Measurements from ENCODE around the gene CD2AP. TPM values are rescaled to one million over a fixed set of nuclear protein-coding genes. Genes with fewer than 3 reads are reported as not detected.

CD2AP gene
- total and polyA plus RNA-seq, 4 donors: 5.7 to 22.4 (median 11.5) TPM

GRCh38 chr6:47592131-47592840 is 114.7 kb downstream of the CD2AP start:
- H3K27ac ChIP-seq (ENCODE audit: low read depth in 1 of 2, low read length in 2 of 2): no peak overlapping the region
- WGBS: 85% methylated on average over 3 of the region's 3 CpGs
- no peak for TF ChIP-seq RAD21 (IDR thresholded peaks at IDR 0.05)
- no peak for TF ChIP-seq SP1 (IDR thresholded peaks at IDR 0.05)
- no peak for TF ChIP-seq ATF3 (IDR thresholded peaks at IDR 0.05)
- no peak for TF ChIP-seq REST (IDR thresholded peaks at IDR 0.05)
- TF ChIP-seq EGR1 (IDR thresholded peaks at IDR 0.05; ENCODE audit: low read depth in 2 of 2): no peak
- TF ChIP-seq HNF4A (conservative IDR thresholded peaks at IDR 0.05): no peak
- TF ChIP-seq HNF4G (IDR thresholded peaks at IDR 0.05): no peak
- no peak for TF ChIP-seq TAF1 (conservative IDR thresholded peaks at IDR 0.05)
- no peak for TF ChIP-seq RXRA (IDR thresholded peaks at IDR 0.05)
- no peak for TF ChIP-seq NR2F2 (IDR thresholded peaks at IDR 0.05)
- no peak for TF ChIP-seq GABPA (IDR thresholded peaks at IDR 0.05 in 1 of 2, conservative IDR thresholded peaks at IDR 0.05 in 1 of 2)
- TF ChIP-seq YY1 (IDR thresholded peaks at IDR 0.05): no peak
- no peak for TF ChIP-seq ZBTB33 (IDR thresholded peaks at IDR 0.05)
- TF ChIP-seq MAX (IDR thresholded peaks at IDR 0.05): no peak
- no peak for TF ChIP-seq JUND (IDR thresholded peaks at IDR 0.05)
- TF ChIP-seq CTCF (IDR thresholded peaks at IDR 0.05; ENCODE audit: low read depth, low read length, missing input control): no peak
- no peak for TF ChIP-seq FOXA1 (IDR thresholded peaks at IDR 0.05)

More at GRCh38 chr6:47592131-47592840, 114.7 kb downstream of the CD2AP start:
- Histone ChIP-seq H3K9ac (ENCODE audit: low read depth in 1 of 2, low read length in 2 of 2) (no peak overlapping the region), H3K9me3 (ENCODE audit: control insufficient read depth in 4 of 4, low read length in 3 of 4) (no peaks in the 10 kb centered on the region), H3K27me3 (ENCODE audit: control insufficient read depth in 4 of 4, insufficient read depth in 4 of 4, low read length in 3 of 4) (no peaks in the 10 kb centered on the region), H3K4me1 (ENCODE audit: control insufficient read depth in 4 of 4, insufficient read depth in 4 of 4, low read length in 3 of 4) (no peaks in the 10 kb centered on the region), H3K36me3 (ENCODE audit: control insufficient read depth in 4 of 4, insufficient read depth in 3 of 4, low read depth in 1 of 4, low read length in 3 of 4) (peaks cover 4 to 27% (median 23%) of the 10 kb centered on the region in 4 donors), H3K4me3 (ENCODE audit: low read depth in 1 of 3, low read length in 3 of 3) (no peak overlapping the region)
- no peak for DNase-seq (ENCODE audit: low spot score)

All from liver (tissue), 9 donors.